HG03175 (cell line): ENCODE measurements around the gene SERINC5.
A peak's percentile ranks its signal among the peaks of the same experiment; 100 is the strongest.
"Not testable (repeated sequence)": the region's sequence is repeated elsewhere in the genome, so short reads cannot be mapped to it uniquely, and the experiment has no call there.

Experiments used
- ATAC-seq: cut with Tn5 transposase; IDR thresholded peaks from one replicate; pipeline ENCODE4 v1.9.1; 2021; ENCODE audit warnings: mild to moderate bottlenecking, moderate library complexity; ENCODE audit not compliant: unreplicated experiment

Gene SERINC5

DNA sequence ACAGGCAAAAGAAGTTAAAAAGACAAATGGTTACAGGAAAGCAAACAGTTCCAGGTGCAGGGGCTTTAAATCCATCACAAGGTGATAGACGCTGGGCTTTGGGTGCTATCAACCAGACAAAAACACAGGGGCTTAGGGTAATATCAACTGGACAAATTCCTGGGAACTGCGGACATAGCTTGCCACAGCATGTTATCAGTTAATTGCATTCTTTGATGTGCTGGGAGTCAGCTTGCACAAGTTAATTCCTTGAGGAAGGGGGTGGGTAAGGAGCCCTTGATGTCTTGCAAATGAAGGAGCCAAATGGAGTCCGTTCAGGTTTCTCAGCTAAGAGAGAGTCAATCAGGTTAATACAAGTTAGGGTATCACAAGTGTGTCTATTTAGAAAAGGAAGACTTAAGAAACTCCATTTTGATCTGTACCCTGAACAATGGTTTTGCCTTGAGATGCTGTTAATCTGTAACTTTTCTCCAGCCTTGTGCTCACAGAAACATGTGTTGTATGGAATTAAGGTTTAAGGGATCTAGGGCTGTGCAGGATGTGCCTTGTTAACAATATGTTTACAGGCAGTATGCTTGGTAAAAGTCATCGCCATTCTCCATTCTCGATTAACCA lies 144.4 kb downstream of the SERINC5 start:
- ATAC-seq: not testable (repeated sequence)

DNA sequence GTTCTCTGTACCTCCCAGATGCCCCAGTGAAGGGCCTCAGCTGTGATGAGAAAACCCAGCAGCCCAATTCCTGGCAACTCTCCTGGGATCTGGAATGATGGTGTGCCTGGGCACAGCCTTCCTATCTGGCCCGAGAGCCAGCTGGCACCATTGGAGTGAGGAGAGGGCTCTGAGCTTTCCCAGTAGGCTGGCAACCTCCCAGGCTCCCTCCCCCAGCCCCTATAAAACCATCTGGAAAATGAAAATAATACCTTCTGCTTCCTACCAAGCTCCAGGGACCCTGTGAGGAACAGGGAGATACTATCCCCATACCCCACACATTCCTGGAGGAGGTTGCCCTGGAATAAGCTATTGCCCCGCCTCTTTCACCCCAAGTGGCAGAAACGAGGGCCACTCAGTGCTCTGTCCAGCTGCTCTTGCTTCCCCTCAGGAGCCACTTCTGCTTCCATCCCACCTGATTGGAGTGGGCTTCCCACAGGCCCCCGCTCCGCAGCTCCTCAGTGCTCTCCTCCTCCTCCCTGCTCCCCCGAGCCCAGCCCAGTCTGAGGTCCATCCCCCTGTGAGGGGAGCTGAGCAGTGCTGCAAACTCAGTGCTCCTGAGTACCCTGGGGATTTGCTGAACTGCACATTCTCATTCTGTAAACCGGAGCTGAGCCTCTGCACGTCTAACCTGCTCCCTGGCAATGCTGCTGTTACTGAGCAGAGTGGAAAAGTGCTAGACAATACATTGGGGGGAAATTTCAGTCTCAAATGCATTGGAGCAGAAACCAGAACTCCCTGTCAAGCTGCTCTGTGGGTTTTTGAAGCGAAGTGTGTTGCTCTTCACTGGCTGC lies 146.0 kb downstream of the SERINC5 start:
- no peak for ATAC-seq

DNA sequence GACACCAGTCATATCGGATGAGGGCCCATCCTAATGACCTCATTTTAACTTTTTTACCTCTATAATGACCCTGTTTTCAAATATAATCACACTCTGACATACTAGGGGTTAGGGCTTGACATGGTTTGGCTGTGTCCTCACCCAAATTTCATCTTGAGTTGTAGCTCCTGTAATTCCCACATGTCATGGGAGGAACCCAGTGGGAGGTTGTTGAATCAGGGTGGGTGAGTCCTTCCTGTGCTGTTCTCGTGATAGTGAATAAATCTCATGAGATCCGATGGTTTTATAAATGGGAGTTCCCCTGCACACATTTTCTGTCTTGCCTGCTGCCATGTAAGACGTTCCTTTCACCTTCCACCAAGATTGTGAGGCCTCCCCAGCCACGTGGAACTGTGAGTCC lies 148.9 kb downstream of the SERINC5 start:
- ATAC-seq: no peak

DNA sequence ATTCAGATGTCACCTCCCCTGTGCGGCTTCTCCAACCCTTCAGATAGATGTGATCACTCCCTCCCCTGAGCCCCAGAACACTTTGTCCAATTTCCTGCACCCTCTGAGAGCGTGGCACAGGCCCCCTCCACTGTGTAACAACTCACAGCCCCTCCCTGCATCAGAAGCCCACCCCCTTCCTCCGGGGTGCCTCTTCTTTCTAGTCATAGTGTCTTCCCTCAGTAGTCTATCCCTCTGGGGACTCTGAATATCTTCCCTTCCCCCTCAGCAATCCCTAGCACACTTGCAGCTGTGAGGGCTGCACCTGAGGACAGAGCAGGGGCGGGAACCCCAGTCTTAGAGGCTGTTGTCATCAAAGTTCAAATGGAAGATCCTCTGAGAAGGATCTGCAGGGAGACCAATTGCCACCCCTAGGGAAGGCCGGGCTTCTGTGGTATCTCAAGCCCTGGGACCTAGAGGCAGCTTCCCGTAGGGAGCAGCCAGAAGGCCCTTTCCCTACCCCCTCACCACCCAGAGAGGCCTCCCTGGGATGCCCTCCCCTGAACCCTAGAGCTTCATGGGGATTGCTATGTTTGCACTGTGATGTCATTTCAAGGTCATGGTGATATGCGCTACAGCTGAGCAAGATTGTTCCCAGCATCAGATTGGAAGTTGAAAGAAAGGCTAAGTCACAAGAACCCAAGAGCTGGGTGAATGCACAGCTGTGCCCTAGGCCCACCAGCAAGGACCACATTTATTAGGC lies 150.0 kb downstream of the SERINC5 start:
- no peak for ATAC-seq

DNA sequence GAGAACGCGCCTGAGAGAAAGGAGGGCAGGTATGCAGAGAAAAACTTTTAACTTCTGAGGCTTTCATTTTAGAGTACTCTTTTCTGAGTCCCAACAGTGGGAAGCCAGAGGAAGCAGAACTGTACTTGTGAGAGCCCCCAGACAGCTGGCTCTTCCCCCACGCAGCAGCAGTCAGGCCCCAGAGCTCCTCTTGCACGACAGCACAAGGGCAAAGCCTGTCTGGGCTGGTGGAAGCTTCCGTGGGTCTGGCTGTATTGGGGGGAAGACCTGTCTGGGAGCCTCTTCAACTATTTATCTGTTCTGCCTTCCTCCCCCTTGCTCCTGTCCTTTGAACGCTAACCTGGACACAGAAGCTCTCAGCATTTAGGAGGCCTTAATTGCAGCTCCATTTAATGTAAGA lies 152.5 kb downstream of the SERINC5 start:
- ATAC-seq: no peak

DNA sequence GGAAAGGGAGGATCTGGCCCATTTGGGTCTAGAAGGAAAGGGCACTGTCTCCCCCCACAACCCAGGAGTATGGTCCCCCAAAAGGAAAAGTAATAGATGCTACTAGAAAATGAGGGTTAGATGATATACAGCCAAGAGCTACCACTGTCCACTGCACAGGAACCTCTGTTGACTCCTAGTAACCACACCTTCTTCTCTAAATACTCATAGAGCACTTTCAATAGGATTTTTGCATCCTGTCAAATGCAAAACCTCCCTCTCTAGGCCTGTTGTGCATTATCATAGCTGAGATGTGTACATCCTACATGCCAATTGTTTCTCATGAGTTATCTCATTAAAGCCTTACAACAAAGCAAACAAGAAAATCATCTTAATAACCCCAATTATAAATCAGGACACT lies 153.9 kb downstream of the SERINC5 start:
- ATAC-seq: no peak

DNA sequence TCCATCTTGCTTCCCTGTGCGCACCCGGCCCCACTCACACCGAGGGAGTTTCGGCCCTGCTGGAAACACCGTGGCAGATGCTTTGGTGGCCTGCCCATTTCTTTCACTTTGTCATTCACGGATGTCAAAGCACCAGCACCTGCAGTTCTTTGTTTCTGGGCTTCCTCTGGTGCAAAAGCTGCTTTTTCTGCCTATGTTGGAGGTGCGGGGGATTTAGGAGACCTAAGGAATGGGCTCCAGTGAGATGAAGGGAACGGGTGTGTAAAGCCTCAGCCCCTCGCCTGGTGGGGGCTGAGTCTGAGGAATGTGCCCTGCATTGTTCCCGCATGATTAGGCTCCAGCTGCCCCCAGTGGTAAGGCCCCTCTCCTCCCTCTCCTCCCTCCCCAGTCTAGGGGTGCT lies 158.4 kb downstream of the SERINC5 start:
- no peak for ATAC-seq

DNA sequence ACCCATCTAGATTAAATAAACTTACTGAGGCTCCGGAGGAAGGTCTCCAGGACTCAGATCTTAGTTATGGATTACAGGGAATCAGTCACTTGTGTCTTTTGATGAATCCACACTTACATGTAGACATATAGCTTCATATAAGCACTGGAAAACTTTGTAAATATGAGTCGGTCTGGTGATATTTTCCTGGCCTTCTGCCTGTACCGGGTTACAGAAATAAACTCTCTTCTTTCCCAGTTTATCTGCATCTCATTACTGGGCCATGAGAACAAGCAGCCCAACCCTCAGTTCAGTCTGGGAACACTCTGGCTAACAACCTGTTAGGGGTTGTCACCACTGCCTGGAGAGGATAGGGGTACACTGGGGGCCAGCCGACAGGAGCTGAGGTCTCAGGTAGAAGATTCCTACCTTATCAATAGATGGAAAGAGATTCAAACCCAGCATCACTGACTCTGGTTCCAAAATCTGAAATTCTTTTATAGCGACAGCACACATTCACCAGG lies 161.6 kb downstream of the SERINC5 start:
- ATAC-seq: no peak

DNA sequence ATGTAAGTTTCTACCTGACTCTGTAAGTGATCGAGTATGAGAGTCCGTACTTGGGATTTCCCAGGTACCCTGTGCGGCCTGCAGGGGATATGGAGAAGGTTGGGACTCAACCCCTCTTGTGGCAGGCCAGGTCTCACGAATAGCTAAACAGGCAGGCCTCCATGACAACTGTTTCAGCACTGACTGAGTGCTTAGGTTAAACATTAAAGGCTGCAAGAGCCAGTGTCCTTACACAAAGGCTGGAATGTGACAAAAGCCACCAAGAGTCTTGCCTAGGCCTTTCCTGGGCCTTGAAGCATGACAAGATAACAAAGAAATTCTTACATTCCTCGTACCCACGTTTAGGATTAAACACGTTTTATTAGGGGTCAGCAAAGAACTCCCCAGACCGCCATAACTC lies 162.1 kb downstream of the SERINC5 start:
- no peak for ATAC-seq

DNA sequence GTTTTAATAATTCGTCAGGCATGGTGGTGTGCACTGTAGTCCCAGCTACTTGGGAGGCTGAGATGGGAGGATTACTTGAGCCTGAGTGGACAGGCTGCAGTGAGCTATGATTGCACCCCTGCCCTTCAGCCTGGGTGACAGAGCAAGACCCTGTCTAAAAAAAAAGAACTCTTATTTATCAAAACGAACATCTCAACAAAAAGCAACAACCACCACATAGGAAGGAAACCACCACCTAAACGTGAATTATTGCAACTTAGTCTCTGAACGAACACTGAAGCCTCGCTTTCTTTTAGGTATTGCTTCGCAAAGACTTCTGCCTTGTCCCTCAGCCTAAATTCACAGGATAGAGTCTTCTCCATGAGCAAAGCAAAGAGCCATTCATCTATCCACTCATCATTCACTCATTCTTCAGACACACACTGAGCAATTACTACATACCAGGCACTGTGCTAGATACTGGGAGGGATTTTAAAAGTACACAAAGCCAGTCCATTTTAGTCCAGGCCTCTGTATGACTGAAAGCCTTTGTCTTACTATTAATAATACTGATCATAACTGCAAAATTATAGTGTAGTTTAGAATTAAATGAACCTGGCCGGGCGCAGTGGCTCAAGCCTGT lies 163.3 kb downstream of the SERINC5 start:
- ATAC-seq: no peak

DNA sequence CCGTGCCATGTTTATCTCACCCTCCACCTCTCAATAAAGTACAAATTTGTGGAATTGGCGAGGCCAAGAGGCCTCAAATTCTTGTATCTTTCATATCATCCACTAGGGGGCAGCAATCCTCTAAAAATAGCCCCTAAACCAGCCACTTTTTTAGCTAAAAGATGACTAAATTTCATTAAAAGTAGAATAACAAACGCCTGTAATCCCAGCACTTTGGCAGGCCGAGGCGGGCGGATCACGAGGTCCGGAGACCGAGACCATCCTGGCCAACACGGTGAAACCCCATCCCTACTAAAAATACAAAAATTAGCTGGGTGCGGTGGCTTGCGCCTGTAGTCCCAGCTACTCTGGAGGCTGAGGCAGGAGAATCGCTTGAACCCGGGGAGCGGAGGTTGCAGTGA lies 164.1 kb downstream of the SERINC5 start:
- ATAC-seq: not testable (repeated sequence)

DNA sequence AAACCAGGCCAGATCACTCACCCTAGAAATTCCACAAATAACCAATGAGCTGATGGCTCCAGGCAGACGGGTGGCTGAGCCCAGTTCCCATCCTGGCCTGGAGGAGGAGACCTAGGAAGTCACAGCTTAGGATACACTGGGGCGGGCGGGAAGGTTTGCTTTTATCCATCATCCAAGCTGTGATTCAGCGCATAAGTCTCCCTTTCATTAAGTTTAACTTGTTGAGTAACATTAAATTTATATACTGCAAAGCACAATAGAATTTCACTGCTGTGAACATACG lies 165.0 kb downstream of the SERINC5 start:
- ATAC-seq: no peak

DNA sequence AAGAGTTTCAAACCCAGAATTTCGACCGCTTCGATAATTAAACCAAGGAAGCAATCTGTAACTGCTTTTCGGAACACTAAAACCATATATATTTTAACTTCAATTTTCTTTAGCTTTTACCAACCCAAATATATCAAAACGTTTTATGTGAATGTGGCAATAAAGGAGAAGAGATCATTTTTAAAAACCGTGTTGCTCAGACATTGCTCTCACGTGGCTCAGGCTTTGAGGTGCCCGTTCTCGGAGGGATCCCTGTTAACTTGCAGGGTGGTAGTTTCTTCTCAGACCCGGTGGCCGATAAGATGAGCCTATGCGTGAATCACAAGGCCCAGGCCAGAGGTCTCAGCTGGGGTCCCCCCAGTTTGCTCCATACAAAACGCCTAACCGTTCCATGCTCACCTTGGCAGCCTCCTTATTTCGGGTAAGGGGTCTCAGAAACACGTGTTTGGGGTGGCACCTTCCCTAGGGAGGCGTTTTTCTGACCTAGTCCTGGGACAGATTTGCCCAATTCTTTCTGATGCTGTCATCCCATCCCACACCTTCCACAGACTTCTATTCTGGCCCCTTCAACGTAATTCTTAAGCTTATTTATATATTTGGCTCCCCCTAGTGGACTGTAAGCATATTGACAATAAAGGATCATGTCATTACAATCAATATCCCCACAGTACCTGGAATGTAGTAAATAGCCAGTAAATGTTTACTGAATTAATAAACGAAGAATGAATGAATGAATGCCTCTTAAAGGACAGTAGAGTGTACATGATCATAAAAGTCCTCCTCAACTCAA lies 172.6 kb downstream of the SERINC5 start:
- peak; percentile 72 for ATAC-seq

DNA sequence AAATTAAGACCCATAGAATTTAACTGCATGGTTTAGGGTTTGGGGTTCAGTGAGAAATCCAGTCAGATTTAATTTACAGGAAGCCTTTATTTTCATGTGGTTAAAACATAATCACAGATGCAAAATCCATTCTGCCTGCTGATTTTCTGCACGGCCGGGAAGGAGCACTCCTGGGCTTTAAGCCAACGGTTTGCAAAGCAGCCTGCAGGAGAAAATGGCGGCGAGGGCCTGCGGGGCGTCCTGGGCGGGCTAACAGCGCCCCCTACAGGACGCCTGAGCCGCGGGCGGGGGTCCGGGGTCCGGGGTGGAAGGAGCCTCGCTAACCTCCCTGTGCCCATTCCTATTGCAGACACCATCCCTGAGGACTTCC lies 173.1 kb downstream of the SERINC5 start:
- ATAC-seq: no peak

DNA sequence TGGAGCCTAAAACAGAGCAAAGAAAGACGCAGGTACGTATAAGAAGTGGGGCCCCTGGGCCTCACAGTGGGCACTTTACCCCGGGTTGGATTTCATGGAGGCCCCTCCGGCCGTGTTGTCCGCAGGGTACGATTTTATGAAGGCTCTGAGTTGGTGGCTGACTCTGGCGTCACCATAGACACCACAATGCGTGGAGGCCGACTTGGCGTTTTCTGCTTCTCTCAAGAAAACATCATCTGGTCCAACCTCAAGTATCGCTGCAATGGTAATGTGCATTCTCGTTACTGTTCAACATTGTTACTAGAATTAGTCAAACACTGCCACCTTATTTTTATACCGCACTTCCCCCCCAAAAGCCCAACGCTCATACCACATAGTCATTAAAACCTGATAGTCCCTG lies 173.6 kb downstream of the SERINC5 start:
- no peak for ATAC-seq

DNA sequence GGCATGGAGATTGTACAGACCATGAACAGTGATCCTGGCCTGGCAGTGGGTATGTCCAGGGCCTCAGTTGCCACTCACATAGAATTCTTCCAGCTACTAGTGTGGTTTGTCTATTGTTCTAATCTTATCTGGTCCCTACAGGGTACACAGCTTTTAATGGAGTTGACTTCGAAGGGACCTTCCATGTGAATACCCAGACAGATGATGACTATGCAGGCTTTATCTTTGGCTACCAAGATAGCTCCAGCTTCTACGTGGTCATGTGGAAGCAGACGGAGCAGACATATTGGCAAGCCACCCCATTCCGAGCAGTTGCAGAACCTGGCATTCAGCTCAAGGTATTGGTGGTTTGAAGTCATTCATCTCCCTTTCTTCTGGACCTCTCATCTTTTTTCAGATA lies 176.9 kb downstream of the SERINC5 start:
- no peak for ATAC-seq

DNA sequence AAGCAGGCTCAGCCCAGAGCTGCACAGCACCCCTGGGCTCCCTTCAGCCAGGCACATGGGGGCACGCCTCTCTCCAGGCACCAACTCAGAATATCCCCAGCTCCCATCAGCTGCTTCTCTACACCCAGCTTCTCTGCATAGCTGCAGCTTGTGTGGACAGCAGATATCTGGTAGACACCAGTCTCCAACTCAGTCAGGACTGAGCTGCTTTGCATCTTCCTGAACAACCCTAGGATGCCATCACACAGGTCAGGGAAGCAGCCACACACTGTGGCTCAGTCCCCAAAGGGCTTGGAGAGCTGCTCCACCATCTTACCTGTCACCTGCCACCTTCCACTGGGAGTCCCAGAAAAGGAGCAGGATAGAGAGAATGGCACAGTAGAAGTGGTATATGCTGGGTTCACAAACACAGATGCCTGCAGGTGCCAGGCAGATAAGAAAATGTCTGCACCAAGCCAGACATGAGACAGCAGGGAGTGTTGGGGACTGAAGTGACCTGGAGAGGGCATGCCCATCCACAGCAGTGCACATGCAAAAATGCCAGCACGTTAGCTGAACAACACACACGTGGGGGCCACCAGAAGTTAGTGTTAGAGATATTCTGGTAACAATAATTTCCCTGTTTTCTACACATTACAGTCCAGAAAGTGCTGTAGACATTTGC lies 178.7 kb downstream of the SERINC5 start:
- no peak for ATAC-seq

DNA sequence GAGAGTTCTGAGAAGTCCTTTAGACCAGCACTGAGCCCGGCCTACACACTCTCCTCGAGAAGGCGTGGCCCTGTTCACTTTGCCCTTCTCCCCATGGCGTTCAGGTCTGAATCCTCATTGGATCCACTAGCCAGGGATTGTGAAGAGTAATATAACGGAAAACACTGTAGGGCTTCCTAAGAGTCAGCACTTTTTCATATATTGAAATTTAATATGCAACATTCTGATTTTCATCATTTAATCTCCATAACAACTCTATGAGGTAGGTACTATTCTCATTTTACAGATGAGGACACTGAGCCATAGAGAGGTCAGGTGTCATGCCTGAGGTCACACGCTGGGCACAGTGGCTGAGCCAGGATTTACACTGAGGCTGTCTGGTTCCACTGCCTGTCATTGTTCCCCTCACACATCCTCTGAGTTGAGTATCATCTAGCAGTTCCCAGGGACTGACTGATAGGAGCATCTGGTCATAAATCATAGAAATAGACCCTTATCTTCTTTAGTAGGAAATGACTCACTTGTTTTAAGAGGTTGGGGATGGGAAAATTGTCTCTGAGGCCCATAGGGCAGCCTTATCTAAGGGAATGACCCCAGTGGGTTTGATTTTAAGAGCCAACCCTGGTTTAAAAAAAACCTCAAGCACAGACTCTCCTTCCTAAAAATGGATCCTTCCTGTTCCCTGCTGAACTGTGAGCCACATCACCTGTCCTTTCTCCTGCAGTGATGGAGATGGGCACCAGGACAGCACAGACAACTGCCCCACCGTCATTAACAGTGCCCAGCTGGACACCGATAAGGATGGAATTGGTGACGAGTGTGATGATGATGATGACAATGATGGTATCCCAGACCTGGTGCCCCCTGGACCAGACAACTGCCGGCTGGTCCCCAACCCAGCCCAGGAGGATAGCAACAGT lies 179.5 kb downstream of the SERINC5 start:
- no peak for ATAC-seq
